HG03139 (cell line): ENCODE data around the gene ZNF644.

Source experiments
- ATAC-seq: cut with Tn5 transposase; IDR thresholded peaks from one replicate; pipeline ENCODE4 v1.9.1; 2021; ENCODE audit not compliant: unreplicated experiment

The ZNF644 gene

DNA sequence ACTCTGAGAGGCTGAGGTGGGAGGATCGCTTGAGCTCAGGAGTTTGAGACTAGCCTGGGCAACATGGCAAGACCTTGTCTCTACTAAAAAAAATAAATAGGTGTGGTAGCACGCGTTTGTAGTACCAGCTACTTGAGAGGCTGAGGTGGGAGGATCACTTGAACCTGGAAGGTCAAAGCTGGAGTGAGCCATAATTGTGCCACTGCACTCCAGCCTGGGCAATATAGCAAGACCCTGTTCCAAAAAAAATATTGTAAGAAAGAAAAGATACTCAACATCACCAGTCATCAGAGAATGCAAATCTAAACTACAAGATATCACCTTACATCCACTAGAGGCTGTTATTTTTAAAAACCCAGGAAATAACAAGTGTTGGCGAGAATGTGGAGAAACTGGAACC lies 32.5 kb downstream of the ZNF644 start:
- ATAC-seq = no peak

DNA sequence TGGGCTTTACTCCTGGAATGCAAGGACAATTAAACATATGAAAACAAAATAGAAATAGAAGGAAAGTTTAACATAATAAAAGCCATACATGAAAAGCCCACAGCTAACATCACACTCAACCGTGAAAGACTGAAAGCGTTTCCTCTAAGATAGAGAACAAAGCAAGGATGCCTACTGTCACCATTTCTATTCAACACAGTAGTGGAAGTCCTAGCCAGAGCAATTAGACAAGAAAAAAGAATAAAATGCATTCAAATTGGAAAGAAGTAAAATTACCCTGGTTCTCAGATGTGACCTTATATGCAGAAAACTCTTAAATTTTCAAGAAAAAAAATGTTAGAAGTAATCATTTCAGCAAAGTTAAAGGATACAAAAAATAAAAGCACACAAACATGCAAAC lies 34.0 kb downstream of the ZNF644 start:
- ATAC-seq = no peak

DNA sequence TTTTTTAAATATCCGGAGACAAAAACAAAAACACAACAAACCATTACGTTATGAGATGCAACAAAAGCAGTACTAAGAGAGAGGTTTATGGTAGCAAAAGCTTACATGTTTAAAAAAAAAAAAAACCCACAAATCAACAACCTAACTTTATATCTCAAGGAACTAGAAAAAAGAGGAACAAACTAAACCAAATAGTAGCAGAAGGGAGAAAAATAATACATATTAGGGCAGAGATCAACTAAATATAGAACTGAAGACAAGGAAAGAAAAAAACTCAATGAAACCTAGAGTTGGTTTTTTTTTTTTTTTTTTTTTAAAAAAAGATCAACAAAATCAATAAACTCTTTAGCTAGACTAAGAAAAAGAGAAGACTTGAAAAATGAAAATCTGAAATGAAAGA lies 34.9 kb downstream of the ZNF644 start:
- no peak for ATAC-seq

GRCh38 chr1:90977522-90977921 lies 44.3 kb downstream of the ZNF644 start:
- ATAC-seq = no peak

- ATAC-seq = no peak
These were observed 47.7 kb downstream of the ZNF644 start for GRCh38 chr1:90973897-90974798.

DNA sequence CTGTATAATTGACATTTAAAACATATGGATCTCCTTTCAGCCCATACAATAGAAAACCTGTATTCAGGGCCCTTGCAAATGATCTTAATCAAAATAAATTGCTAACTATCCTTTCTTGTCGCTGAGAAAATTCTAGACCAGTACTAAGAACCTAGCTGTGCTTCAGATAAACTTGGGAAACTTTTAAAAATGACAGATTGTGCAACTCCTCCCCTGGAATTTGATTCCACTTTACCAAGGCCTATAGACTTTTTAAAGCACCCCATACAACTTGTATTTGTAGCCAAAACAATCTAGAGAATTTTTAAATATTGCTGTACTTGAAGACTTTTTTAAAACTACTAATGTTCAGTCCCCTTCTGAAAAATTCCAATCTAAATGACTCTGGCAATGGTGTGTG lies 51.6 kb downstream of the ZNF644 start:
- no peak for ATAC-seq

DNA sequence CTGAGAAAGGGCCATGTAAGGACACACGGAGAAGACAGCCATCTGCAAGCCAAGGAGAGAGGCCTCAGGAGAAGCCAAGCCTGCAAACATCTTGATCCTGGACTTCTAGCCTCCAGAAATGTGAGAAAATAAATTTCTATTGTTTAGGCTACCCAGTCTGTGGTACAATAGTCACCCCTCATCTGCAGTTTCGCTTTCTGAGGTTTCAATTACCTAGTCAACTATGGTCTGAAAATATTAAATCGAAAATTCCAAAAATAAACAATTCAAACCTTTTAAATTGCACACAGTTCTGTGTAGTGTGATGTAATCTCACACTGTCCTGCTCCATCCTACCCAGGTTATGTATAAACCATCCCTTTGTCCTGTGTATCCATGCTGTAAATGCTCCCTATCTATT lies 52.6 kb downstream of the ZNF644 start:
- no peak for ATAC-seq

- ATAC-seq = no peak
These were observed 57.3 kb downstream of the ZNF644 start for GRCh38 chr1:90964444-90965035.

- ATAC-seq = no peak
These were observed 58.2 kb downstream of the ZNF644 start for GRCh38 chr1:90963651-90964050.

DNA sequence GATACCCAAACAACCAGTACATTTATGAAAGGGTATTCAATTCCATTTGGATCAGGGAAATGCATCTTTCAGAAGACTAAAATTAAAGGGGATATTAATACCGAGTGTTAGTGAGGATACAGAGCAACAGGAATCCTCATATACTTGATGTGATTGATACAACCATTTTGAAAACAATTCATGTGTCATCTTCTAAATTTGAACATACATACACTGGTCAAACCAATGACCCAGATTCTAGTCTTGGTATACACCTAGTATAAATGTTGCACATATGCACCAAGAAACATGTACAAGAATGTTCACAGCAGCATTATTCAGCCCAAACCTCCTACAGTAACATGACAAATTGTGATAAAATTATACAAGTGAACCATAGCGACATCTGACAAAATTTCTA lies 58.6 kb downstream of the ZNF644 start:
- ATAC-seq = no peak

- peak; percentile 54 for ATAC-seq
These were observed 62.3 kb downstream of the ZNF644 start for GRCh38 chr1:90959352-90960206.

DNA sequence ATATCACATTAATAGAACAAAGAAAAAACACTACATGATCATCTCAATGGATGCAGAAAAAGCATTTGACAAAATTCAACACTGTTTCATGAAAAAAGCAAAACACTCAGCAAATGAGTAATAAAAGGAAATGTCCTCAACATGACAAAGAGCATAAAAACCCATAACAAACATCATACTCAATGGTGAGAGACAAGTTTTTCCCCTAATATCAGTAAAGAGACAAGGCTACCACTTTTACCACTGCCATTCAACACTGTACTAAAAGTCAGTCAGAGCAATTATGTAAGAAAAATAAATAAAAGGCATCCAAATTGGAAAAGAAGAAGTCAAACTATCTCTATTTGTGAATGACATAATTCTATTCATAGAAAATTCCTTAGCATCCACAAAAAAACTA lies 64.3 kb downstream of the ZNF644 start:
- ATAC-seq = no peak

GRCh38 chr1:90955769-90956168 lies 66.1 kb downstream of the ZNF644 start:
- no peak for ATAC-seq

DNA sequence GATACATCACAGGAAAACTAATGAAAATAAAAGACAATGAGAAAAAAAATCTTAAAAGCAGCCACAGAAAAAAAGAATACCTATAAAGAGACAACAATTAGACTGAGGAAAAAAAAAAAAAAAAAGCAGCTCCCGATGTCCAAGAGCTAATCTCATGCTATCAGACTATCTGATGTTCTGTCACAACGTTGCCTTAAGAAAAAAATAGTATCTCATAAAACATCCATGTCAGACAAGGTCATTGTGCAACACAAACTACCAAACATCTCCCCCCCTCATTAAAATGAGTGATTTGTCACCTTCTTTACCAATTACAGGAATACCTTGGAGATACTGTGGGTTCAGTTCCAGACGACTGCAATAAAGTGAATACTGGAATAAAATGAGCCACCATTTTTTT lies 68.9 kb downstream of the ZNF644 start:
- no peak for ATAC-seq

DNA sequence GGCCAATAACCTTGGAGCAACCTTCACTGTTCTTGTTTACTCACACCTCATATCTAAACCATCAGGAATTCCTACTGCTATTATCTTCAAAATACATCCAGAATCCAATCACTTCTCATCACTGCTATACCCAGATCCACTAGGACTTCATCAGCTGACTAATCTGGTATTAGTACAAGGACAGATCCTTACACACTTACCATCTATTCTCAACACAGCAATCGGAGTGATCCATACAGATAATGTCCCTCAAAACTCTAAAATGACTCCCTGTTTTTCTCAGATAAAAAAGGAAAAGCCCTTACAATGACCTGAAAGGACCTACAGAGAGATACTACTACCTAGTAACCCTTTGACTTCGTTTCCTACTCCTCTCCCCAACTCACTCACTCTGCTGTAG lies 70.8 kb downstream of the ZNF644 start:
- no peak for ATAC-seq

- no peak for ATAC-seq
These were observed 73.5 kb downstream of the ZNF644 start for GRCh38 chr1:90948301-90948700.

GRCh38 chr1:90946630-90947029 lies 75.2 kb downstream of the ZNF644 start:
- no peak for ATAC-seq

- no peak for ATAC-seq
These were observed 76.5 kb downstream of the ZNF644 start for GRCh38 chr1:90945287-90945686.

DNA sequence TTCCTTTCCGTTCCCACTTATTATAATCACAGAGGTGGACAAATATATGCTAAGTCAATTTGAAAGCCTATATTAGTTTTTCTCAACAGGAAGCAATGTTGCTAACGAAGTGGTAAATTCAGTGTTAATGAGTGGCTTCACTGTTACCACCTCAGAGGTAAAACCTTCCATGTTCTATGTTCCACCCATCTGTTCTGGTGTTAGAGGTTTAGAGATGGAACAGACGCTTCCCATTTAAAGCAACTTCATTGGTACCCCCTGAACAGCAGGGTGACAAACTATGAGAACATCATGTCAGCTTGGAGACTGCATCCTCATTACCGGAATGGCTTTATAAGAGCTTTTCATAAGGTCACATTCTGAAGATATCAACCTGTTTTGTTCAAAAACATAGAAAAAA lies 77.9 kb downstream of the ZNF644 start:
- no peak for ATAC-seq

- no peak for ATAC-seq
These were observed 81.1 kb downstream of the ZNF644 start for GRCh38 chr1:90940746-90941145.

DNA sequence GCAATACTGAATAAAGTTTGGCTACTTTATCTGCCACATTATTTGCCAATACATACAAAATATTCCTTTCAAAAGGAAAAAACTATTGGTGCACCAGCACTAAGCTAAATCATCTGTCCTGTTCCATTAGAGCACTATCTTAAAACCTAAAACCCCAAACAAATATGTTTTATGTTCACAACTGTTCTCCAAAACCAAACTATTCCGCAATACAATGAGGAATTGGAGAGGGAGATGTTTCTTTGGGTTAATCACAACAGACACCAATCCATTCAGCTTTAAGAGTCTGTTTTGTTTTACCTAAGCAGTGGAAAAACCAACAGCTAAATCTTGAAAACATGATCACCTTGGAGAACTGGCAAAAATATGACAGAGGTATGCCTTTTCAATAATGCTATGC lies 85.1 kb downstream of the ZNF644 start:
- no peak for ATAC-seq

- no peak for ATAC-seq
These were observed 85.8 kb downstream of the ZNF644 start for GRCh38 chr1:90936061-90936460.
